GM21367 (cell line): ENCODE measurements around the gene THRB.
"Not testable (repeated sequence)": the region's sequence is repeated elsewhere in the genome, so short reads cannot be mapped to it uniquely, and the experiment has no call there.

Experiments used
- ATAC-seq: cut with Tn5 transposase; IDR thresholded peaks from one replicate; pipeline ENCODE4 v1.9.1; 2021; ENCODE audit not compliant: unreplicated experiment

The THRB gene

DNA sequence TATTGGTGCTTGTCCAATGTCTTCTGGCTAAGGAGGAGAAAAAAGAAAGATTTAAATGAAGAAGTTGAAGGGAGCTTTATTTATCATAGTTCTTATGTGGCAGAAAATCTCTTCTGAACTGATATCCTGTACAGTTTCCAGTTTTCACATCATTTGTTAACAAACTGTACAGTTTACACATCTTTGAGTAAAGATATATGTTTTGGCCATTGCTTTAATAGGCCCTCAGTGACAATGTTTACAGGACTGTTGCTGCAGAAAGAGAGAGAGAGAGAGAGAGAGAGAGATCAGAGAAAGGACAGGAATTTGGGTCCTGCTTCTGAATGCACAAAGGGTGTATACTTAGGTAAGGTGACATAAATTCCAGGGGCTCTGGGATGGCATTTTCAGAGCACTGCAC lies 361.2 kb downstream of the THRB start:
- no peak for ATAC-seq

DNA sequence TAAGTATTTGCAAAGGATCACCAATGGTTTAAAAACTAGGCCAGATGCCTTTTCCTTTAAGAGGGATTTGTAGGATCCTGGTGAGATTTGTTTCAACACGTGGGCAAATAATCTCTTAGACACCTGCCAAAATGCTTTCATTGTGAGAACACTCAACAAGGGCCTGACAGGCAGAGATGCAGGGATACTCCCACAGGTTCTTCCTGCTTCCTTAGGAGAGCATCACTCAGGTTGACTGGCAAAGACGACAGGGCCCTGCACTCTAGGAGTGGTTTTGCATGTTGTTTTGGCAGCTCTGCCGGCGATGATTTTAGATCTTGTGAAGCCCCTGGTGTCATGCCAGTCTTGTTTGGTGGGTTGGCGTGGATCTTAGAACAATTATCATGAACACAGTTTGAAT lies 365.1 kb downstream of the THRB start:
- no peak for ATAC-seq

DNA sequence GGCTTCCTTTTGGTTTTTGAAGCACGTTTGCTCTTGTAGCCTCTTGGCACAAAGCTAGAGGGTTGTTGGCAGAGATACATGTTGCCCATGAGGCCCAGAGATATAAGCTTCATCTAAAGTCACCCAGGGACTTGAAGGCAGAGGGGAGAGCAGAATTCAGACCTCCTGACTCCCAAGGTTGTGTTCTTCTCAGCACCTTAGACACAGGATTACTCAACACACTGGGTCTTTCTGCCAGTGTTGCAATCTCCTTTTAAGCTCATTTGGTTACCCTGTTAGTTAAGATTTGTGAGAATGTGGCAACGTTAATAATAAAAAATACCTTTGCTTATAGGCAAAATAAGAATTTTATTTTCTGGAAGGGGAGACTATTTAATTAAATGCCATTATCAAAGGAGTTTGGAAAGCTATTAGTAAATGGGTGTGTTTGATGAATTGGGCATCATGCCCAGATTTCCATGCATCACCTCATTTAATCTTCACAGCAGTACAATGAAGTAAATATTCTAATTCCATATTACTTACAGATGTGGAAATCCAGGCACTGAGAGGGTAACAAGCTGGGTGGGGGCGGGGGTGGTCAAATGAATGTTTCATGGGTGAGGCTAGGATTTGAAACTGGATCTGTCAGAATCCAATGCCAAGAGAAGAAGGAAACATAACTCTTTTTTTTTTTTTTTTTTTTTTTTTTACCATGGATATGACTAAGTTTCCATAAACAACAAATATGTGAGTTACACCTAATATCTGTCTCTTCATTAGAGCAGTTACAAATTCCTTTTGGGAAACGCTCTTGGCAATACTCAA lies 366.2 kb downstream of the THRB start:
- ATAC-seq, result no peak

DNA sequence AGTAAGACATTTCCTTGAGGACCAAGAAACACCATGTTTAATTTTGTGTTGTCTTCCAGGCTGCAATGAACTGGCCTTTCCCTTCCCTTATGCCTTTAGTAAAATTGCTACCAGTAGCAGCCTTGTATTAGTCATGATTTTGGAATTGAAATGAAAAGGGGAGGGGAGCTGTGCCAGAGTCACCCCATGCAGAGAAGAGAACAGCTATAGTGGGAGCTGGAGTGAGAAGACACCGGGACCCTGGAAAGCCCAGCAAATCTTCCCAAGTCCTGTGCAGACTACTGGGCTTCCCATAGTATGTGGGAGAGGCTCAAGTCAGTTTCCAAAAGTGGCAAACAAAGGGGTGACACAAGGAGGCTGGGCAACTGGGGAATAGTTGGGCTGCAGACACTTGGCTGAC lies 371.1 kb downstream of the THRB start:
- ATAC-seq, result no peak

DNA sequence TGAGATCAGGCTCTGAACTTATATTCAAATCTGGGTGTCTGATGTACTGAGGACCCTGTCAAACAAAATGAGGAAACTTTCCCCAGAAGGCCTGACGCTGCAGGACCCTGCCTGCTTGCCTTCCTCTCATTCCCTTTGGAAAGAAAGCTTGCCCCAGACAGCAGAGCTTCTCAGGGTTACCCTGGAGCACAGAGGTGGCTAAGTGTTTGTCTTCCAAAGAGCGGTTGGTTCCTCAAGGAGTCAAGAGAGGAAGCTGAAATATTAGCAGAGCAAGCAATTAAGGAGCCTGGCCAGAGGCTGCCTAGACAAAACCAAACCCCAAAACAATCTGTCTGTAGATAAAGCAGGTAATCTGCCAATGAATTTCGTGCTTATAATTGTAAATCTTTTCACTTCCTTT lies 374.2 kb downstream of the THRB start:
- ATAC-seq, result no peak

DNA sequence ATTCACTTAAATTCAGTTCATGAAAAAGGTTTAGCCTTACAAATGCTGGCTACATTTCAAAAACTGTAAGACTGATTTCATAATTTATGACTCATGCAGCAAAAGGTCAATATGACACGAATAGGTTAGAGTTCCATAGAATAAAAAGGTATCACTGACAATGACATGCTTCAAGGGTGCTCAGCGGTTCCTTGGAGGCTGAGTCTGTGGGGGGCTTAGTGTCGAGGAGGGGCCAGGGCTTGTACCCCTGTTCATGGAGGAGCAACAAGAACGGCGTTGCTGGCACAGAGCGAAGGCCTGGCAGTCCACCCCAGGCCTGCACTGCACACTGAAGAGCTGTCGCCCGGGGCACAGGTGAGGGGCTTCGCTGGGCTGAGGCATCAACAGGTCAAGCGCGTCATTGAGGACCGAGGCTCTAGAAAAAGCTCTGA lies 375.3 kb downstream of the THRB start:
- no peak for ATAC-seq

DNA sequence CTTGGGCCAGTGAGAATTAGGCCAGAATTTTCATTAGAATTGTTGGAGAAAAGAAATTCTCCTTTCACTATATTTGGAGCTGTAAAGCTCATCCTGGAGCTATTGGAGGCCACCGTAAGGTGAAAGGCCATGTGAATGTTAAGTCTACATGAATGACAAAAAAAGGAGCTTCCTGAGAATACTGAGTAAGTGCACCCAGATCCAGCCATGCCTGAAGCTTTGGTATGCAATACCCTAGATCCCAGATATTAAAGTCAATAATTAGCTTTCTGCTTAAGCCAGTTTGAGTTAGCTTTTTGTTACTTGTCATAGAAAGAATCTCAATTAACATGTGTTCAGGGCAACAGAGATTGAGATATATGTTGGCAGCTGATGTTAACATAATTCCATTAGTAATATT lies 377.1 kb downstream of the THRB start:
- ATAC-seq, result no peak

DNA sequence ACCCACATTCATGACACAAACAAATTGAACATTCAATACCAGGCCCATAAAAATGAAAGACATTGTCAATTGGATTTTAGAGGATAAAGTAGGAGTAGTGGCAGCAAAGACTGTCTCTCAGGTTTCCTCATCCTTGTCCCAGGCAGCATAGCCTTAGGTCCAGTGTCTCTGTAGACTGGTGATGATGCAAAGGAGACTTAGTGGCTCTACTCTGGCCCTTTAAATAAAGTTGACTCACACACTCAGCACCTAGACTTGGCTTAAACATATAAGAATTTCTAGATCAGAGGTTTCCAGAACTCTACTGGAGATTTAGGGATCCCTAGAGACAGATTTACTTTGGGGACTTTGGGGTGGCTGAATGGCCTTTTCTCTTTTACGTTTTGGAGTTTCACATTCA lies 382.9 kb downstream of the THRB start:
- no peak for ATAC-seq

DNA sequence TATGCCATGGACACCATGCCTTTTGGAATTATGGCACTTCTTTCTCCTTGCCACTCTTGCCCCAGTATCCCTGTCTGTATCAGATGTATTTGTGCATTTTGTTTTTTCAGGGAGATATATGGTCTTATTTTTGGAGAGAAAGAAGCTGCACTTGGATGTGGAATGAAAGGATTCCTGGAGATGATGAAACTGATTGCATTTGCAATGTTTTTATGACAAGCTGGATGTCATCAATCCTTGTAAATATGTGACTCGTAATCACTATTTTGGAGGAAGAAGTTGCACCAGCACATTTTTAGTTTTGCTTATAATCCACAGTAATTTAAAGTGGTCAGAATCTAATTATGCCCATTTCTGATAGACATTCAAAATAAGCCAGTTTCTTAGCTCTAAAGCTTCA lies 384.6 kb downstream of the THRB start:
- ATAC-seq, result no peak

DNA sequence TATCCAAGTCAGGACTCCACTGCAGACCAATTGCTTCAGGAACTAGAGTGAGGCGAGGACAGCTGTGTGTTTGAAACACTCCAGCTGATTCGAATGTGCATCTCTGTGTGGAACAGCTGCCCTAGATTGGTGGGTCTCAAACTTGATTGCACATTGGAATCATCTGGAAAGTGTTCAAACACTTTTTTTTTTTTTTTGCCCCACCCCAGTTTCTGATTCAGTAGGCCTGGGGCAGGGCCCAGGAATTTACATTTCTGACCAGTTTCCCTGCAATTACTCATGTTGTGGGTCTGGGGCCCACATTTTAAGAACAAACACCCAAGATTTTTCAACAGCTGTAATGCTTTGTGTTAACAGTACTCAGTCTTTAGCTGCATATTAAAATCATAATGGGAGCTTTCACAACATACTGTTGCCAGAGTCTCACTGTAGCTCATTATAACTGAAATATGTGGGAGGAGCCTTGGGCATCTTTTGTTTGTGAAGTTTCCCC lies 392.9 kb downstream of the THRB start:
- ATAC-seq, result no peak

DNA sequence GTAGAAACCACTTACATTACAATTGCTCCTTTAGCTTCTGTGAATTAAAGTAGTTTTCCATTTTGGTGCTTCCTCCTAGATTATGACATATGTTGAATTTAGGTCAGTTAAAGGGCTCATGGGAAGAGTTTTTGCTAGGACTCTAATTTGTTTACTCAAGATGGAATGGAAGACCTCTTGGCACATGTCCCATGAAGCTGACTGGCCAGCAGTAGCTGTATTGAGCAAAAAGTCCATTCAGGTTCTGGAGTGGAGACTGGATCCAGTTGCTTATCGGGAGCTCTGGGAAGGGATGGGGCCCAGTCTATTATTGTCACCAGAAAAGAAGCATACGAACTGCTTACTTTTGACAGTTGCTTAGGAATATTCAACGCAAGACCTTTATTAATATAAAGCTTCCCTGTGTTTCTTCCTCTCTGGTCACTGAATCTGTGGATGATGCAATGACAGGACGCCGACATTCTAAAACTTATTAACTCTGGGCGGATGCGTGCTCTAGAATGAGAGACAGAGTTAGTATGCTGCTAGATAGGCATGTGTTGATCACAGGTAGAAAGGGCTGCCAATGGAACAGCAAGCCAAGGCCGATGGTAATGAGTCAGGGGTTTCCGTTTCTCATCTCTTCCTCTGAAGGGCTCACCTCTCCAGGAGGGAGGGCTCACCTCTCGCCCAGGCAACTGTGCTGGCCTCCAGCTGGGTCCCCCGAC lies 393.8 kb downstream of the THRB start:
- ATAC-seq, result no peak

DNA sequence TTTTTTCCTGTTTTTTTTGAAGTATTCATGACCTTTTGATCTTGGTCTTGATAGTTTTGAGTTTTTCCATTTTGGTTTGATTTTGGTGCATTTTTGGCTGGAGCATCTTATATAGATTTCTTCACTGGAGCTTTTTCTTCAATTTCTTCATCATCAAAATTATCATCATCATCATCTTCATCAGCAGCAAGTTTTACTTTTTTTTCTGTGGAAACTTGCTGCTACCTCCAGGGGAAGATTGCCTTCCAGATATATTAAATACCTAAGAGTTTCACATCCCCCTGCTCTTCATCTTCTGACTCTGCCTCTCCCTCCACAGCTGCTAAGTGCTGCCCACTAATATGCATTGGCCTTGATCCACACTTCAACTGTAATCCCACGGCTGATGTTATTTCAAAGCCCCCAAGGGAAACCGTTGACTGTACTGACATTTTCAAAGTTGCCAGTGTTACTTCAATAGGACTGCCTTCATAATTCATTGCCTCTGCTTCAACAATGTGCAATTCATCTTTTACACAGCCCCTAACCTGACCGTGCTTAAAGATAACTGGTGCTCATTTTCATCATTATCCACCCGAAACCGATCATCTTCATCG lies 397.9 kb downstream of the THRB start:
- no peak for ATAC-seq

DNA sequence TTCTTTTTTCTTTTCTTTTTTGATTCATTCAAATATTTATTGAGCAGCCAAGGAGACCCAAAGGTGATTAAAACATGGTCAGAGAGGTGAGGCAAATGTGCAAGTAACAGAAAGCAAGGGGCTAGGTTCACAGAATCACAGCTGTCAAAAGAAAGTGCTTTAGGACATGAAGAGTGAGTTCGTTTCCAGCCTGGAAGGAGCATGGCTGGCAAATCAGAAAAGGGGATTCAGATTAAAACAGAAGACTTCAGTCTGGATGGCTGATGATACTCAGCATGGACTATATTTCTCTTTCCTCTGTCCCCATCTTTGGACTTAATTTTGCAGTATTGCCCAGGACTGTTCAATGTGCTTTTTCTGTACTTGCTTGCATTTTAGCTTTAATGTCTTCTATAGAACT lies 398.4 kb downstream of the THRB start:
- no peak for ATAC-seq

DNA sequence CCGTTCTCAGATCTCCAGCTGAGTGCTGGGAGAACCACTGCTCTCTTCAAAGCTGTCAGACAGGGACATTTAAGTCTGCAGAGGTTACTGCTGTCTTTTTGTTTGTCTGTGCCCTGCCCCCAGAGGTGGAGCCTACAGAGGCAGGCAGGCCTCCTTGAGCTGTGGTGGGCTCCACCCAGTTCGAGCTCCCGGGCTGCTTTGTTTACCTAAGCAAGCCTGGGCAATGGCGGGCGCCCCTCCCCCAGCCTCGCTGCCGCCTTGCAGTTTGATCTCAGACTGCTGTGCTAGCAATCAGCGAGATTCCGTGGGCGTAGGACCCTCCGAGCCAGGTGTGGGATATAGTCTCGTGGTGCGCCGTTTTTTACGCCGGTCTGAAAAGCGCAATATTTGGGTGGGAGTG lies 399.8 kb downstream of the THRB start:
- not testable (repeated sequence) for ATAC-seq

DNA sequence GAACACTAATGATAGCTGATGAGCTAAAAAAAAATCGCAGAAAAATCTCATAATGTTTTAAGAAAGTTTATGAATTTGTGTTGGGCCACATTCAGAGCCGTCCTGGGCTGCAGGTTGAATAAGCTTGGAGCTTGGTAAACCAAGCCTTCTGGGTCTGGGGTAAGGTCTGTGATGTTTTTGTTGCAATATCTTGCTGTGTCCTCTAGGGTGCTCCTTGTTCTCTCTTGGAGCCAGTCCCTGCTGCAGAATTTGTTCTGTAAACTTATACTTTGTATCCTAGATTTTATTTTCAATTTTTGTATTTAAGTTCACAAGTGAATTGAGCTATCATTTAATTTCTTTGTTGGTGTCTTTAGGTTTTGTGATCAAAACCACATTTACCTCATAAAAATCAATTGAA lies 405.9 kb downstream of the THRB start:
- peak; percentile 87 for ATAC-seq

DNA sequence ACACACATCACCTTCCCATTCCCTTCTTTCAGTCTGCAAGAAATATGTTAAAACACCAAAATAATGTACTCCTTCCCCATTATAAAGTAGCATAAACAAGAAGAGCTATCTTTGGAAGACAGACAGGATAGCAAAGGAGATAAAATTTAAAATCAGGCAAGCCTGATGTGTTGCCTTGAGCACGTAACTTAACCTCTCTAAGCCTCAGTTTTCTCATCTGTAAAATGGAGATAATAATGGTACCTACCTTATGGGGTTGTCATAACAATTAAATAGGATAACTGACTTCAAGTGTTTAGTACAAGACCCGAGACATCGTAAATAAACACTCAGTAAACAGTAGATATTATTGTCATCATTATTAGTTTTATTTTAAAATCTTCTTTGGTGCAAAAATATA lies 407.2 kb downstream of the THRB start:
- no peak for ATAC-seq

DNA sequence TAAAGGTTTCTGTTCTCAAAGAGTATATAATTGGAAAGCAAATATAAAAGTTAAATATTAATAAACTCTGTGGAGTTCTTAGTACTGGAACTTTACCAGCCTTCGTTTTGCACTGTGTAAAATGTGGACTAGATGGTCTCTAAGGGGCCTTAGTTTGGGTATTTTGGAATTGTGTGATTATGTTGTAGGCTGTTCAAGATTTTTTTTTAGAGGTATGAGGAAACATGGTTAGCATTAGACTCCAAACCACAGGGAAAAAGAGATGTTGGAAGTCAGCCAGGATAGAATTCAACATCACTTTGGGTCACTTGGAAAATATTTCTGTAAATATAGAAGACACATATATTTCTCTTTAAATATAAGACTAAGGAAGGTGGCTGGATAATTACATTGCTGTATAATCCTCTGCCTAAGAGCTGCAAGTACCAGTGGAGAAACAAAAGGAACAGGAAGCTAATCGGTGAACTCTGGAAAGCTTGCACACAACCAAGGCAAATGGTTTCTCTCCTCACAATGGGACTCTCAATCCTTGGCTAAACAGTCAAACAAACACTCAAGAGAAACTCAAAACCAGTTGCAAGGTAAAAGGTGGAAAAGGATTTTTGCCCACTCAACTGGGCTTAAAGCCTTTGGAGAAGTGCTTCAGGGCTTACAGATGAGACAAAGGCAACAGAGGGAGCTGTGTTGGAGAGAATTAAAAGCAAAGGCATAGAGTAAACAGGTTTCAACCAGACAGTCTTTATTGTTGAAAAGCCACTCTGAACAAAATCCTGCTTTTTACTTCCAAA lies 407.8 kb downstream of the THRB start:
- no peak for ATAC-seq

DNA sequence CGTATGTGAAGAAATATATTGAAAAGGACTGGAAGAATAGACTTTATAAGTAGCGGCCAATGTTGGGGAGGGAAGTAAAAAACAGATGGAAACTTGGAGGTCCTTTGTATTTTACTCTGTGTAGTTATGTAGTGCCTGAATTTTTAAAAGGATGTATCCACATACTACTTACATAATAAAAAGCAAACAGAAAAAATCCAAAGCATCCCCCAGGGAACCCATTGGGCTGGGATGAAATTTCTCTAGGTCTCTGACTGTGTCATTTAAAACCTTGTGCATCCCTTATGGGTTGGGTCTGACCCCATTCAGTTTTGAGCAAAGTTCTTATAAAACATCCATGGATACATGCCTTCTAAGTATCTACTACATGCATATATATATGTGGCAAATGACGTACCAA lies 408.4 kb downstream of the THRB start:
- ATAC-seq, result no peak

DNA sequence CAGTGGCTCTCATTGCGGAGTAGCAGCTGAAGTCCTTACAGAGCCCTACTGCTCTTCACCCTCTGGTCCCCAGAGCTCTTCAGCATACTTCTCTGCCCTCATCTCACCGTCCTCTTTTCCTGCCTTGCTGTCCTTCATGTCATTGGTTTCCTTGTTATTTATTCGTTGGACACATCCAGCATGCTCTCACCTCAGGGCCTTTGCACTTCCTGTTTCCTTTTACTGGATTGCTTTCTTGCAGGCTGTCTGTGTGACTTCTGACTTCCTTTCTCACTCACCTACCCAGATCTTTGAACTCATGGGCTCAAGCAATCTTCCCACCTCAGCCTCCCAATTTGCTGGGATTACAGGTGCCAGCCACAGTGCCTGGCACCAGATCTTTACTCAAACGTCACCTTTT lies 422.5 kb downstream of the THRB start:
- ATAC-seq, result no peak

DNA sequence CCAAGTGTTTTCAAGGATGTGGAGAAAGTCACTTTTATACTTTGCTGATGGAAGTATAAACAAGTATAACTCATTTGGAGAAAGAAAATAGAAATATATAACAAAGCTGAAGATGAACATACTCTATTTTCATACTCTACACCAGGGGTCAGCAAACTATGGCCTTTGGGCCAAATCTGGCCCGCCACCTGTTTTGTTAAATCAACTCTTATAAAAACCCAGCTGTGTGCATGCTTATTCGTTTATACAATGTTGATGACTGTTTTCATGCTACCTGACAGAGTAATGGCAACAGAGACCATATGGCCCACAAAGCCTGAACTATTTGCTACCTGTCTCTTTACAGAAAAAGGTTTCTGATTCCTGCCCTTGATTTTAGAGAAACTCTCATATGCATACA lies 425.6 kb downstream of the THRB start:
- no peak for ATAC-seq

DNA sequence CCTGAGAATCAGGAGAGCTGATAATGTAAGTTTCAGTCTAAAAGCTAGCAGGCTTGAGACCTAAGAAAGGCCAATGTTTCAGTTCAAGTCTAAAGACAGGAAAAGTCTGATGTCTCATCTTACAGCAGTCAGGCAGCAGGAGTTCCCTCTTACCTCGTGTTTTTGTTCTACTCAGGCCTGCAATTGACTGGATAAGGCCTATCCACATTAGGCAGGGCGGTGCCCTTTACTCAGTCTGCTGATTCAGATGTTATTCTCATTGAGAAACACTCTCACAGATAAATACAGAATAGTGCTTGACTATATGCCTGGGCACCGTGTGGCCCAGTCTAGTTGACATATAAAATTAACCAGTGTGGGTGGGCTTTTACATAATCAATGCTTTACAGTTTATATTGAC lies 427.2 kb downstream of the THRB start:
- ATAC-seq, result no peak
